Esophagus muscularis mucosa (tissue), 4 donors: Measurements from ENCODE around the gene CIAO2A. TPM values are rescaled to one million over a fixed set of nuclear protein-coding genes. Genes with fewer than 3 reads are reported as not detected.

Experiments
- DNase-seq: peaks from one replicate; pipeline ENCODE4 v3.0.0-alpha.2; 2017; ENCODE audit errors: extremely low spot score
- H3K27ac ChIP-seq, 4 donors: fragments of 200-600 bp; sonication (generic); replicated peaks in 1 of 4; 1 replicate in 3 of 4; 2 replicates in 1 of 4; pipeline ENCODE4 v1.5.1; 2016 to 2019; ENCODE audit warnings: mild to moderate bottlenecking in 1 of 4
- H3K27me3 ChIP-seq, 4 donors: fragments of 200-600 bp; sonication (generic); one replicate each; pipeline versions ENCODE4 v1.5.1 to v1.6.0; 2016 to 2019
- H3K36me3 ChIP-seq, 4 donors: fragments of 200-600 bp; sonication (generic); one replicate each; pipeline ENCODE4 v1.5.1; 2016 to 2019
- H3K4me1 ChIP-seq, 4 donors: fragments of 200-600 bp; sonication (generic); one replicate each; pipeline ENCODE4 v1.5.1; 2016 to 2019
- H3K4me3 ChIP-seq, 4 donors: fragments of 200-600 bp; sonication (generic); 1 replicate in 2 of 4; 2 replicates in 2 of 4; pipeline ENCODE4 v1.5.1; 2016 to 2019; ENCODE audit warnings: mild to moderate bottlenecking in 4 of 4, moderate library complexity in 1 of 4
- H3K9me3 ChIP-seq, 4 donors: fragments of 200-600 bp; sonication (generic); 1 replicate in 3 of 4; 2 replicates in 1 of 4; pipeline ENCODE4 v1.5.1; 2016 to 2019
- EP300 ChIP-seq: sonication (generic); formaldehyde crosslinking; IDR thresholded peaks from one replicate; pipeline ENCODE4 v1.6.1; 2017; ENCODE audit warnings: antibody characterized with exemption
- POLR2A ChIP-seq: fragments of 450-650 bp; IDR thresholded peaks from one replicate; pipeline ENCODE4 v1.6.1; 2017; ENCODE audit warnings: antibody characterized with exemption, moderate library complexity, mild to moderate bottlenecking, low read depth
- POLR2AphosphoS5 ChIP-seq, 2 donors: sonication (generic); formaldehyde crosslinking; IDR thresholded peaks; one replicate each; pipeline ENCODE4 v1.6.1; 2017; ENCODE audit warnings: antibody characterized with exemption in 2 of 2
- WGBS: methylation state at CpG from one replicate; pipeline ENCODE4 v1.1.5; 2018; 5-methylcytosine and 5-hydroxymethylcytosine counted together
- intact Hi-C: fragments of 100-400 bp; cut with DNase I; formaldehyde crosslinking; loops from one replicate; pipeline ENCODE4 v1.15.1; 2023
- total RNA-seq, 4 donors: library from RNA; depleted of rRNA; stranded (reverse); fragments of >200 nt; gene quantifications; one replicate each; pipeline versions ENCODE4 v1.1.0 to v1.2.1, GENCODE V29; 2016
- TF ChIP-seq, protein P1 (sequence below), 3 experiments: fragments of 200-600 bp in 2 of 3; fragments of 450-650 bp in 1 of 3; sonication (generic) in 2 of 3; IDR thresholded peaks; one replicate each; pipeline ENCODE4 v1.5.1; 2017 to 2019; ENCODE audit warnings: antibody characterized with exemption in 3 of 3, mild to moderate bottlenecking in 2 of 3, moderate library complexity in 1 of 3

Gene CIAO2A
- total RNA-seq, 4 donors from 2014 or later = 15.3 to 24.4 (median 20.4) TPM

DNA sequence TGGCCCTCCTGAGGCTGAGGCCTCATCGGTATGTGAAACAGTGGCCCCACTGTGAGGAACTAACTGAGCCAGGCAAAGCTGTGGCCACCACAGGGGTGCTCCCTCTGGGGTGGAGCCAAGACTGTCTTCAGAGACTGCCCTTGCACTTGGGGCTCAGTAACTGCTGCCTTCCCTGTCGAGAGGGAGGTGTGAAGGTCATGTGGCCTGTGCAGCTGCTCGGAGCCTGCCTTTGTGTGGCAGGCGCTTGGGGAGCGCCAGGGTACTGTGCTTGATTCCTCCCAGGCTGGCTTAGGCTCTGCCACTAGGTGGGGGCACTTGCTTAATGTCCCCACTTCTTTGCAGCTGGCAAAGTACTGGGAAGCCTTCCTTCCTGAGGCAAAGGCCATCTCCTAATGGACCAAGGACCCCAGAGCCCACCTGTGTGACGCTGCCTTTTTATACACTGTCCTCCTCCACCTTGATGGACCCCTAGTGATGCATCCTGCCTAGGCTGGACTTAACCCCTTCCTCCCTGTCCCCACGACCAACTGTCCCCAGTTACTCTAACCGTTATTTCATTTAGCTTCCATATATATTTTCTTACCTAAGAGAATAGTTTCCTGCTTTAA lies 43.7 kb upstream of the CIAO2A start:
- intact Hi-C loops = no loop called here

DNA sequence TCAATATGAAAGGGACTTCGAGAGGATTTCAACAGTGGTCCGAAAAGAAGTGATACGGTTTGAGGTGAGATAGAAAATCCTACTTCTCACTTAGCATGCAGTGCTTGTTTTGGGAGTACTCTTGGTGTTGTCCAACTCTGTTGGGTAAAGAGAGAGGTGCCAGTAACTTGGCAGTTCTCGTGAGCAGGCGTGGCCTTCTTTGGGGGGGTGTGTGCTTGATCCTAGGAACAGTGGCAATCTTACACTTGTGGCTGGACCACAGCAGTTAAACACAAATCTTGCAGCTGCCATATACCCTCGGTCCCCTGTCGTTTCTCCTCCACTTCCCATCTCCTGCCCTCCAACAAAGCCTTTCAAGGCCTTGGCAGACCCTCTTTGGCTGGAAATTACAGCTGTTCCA lies 42.7 kb upstream of the CIAO2A start:
- Histone ChIP-seq H3K27me3 (no peaks in the 10 kb centered on the region), H3K36me3 (peaks cover 69 to 87% (median 82%) of the 10 kb centered on the region in 4 donors), H3K9me3 (no peaks in the 10 kb centered on the region), H3K4me1 (peaks cover 0 to 9% (median 3%) of the 10 kb centered on the region in 4 donors), H3K27ac (no peak overlapping the region), H3K4me3 (no peak overlapping the region)
- 83% methylated on average over 6 of the region's 7 CpGs for WGBS
- DNase-seq = no peak
- intact Hi-C loops = no loop called here
- TF ChIP-seq, protein P1, sequence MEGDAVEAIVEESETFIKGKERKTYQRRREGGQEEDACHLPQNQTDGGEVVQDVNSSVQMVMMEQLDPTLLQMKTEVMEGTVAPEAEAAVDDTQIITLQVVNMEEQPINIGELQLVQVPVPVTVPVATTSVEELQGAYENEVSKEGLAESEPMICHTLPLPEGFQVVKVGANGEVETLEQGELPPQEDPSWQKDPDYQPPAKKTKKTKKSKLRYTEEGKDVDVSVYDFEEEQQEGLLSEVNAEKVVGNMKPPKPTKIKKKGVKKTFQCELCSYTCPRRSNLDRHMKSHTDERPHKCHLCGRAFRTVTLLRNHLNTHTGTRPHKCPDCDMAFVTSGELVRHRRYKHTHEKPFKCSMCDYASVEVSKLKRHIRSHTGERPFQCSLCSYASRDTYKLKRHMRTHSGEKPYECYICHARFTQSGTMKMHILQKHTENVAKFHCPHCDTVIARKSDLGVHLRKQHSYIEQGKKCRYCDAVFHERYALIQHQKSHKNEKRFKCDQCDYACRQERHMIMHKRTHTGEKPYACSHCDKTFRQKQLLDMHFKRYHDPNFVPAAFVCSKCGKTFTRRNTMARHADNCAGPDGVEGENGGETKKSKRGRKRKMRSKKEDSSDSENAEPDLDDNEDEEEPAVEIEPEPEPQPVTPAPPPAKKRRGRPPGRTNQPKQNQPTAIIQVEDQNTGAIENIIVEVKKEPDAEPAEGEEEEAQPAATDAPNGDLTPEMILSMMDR (IDR thresholded peaks at IDR 0.05) = no peak
- TF ChIP-seq EP300 (no peak), POLR2AphosphoS5 (IDR thresholded peaks at IDR 0.05) (no peak), POLR2A (no peak)

More for the DNA sequence above, 43.7 kb upstream of the CIAO2A start:
- no peaks in the 10 kb centered on the region for H3K9me3 ChIP-seq
- DNase-seq = no peak
- peaks cover 59 to 87% (median 80%) of the 10 kb centered on the region in 4 donors for H3K36me3 ChIP-seq
- no peak overlapping the region for H3K27ac ChIP-seq
- TF ChIP-seq, protein P1 (IDR thresholded peaks at IDR 0.05) = no peak
- TF ChIP-seq POLR2A (no peak), POLR2AphosphoS5 (IDR thresholded peaks at IDR 0.05) (no peak), EP300 (no peak)
- H3K4me3 ChIP-seq = no peak overlapping the region
- peaks cover 0 to 9% (median 3%) of the 10 kb centered on the region in 4 donors for H3K4me1 ChIP-seq
- no peaks in the 10 kb centered on the region for H3K27me3 ChIP-seq
- 66% methylated on average over 6 of the region's 8 CpGs for WGBS

DNA sequence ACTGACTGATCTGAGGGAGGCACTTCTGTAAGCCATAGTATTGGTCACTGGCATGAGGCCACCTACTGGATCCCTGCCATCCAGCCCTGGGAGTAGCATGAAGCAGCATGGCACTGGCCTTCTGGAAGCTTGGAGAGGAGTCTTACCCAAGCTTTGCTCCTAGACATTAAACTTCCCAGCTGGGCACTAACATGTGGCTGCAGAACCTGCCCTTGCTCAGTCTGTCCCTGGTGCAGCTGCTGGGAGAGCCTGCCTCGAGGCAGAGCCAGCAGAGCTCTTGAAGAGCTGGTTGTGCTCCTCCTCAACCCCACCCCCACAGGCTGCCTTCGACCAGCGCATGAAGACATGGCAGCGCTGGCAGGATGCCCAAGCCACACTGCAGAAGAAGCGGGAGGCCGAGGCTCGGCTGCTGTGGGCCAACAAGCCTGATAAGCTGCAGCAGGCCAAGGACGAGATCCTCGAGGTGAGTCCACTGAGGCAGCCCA lies 40.7 kb upstream of the CIAO2A start:
- Histone ChIP-seq H3K27ac (no peak overlapping the region), H3K4me3 (no peak overlapping the region), H3K36me3 (peaks cover 81 to 96% (median 95%) of the 10 kb centered on the region in 4 donors)

DNA sequence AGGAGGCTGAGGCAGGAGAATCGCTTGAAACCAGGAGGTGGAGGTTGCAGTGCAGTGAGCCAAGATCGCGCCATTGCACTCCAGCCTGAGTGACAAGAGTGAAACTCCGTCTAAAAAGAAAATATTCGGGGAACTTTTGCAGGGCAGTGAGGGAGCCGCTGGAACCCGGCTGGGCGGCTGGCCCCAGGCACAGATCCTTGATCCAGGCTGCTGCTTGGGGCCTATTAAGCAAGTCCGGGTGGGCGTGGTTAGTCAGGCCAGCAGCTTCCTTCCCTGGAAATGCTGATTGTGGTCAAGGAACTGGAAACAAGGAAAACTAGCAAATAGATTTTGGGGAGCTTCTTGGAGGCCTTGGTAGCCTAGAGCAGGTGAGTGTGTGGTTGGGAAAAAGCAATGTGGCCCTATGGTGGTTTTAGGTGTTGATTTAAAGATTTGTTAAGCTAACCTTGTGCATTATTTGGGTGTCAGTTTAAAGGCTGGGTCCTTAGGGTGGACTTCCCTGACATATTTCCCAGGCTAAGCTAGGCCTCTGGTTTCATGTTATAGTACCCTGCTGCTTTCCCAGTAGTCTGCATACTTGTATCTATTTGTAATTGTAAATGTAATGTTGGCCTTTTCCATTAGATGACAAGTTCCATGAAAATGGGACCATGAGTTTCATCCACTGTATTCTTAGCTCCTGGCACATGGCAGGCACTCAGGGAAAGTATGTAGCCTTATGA lies 40.1 kb upstream of the CIAO2A start:
- Histone ChIP-seq H3K36me3 (peaks cover 86 to 100% (median 99%) of the 10 kb centered on the region in 4 donors), H3K27ac (no peak overlapping the region), H3K27me3 (no peaks in the 10 kb centered on the region), H3K4me3 (no peak overlapping the region), H3K4me1 (peaks cover 0 to 9% (median 3%) of the 10 kb centered on the region in 4 donors), H3K9me3 (no peaks in the 10 kb centered on the region)
- intact Hi-C loops = no loop called here
- TF ChIP-seq EP300 (no peak), POLR2AphosphoS5 (IDR thresholded peaks at IDR 0.05) (no peak), POLR2A (no peak)
- TF ChIP-seq, protein P1 (IDR thresholded peaks at IDR 0.05) = no peak
- no peak for DNase-seq
- 92% methylated on average over 10 of the region's 10 CpGs for WGBS

More for the DNA sequence above, 40.7 kb upstream of the CIAO2A start:
- WGBS = no CpG with 5 or more reads among the region's 9 CpGs
- H3K4me1 ChIP-seq = peaks cover 0 to 9% (median 3%) of the 10 kb centered on the region in 4 donors
- intact Hi-C loops = no loop called here
- no peaks in the 10 kb centered on the region for H3K27me3 ChIP-seq
- DNase-seq = no peak
- no peaks in the 10 kb centered on the region for H3K9me3 ChIP-seq
- TF ChIP-seq POLR2AphosphoS5 (IDR thresholded peaks at IDR 0.05) (no peak), POLR2A (no peak), EP300 (no peak)
- TF ChIP-seq, protein P1 (IDR thresholded peaks at IDR 0.05) = no peak
